Neural cell (in vitro differentiated cells): ENCODE results near the gene EFCAB12. TPM values are rescaled to one million over a fixed set of nuclear protein-coding genes. Genes with fewer than 3 reads are reported as not detected.

Experiments used
- H2AFZ ChIP-seq: fragments of 200-600, 300-800 bp; sonication (generic), shearing (Covaris generic); 2 replicates; pipeline ENCODE4 v1.6.0; 2014; ENCODE audit warnings: low read depth, mild to moderate bottlenecking, antibody characterized with exemption, low read length, moderate library complexity
- H3F3A ChIP-seq: fragments of 200-600 bp; shearing (Covaris generic); 2 replicates; pipeline ENCODE4 v1.6.1; 2016; ENCODE audit warnings: mild to moderate bottlenecking, moderate library complexity, mixed read lengths, antibody characterized with exemption, low read length; ENCODE audit not compliant: insufficient read depth, poor library complexity, severe bottlenecking
- H3K27ac ChIP-seq: fragments of 200-600, 300-800 bp; sonication (generic), shearing (Covaris generic); 2 replicates; pipeline ENCODE4 v1.5.1; 2014; ENCODE audit warnings: mild to moderate bottlenecking, low read length, moderate library complexity
- H3K27me3 ChIP-seq: fragments of 300-800, 200-600 bp; sonication (generic), shearing (Covaris generic); 2 replicates; pipeline ENCODE4 v1.6.0; 2014; ENCODE audit warnings: mild to moderate bottlenecking, low read depth, low read length, moderate library complexity; ENCODE audit not compliant: insufficient read depth
- H3K36me3 ChIP-seq: fragments of 300-800, 200-600 bp; sonication (generic), shearing (Covaris generic); 2 replicates; pipeline ENCODE4 v1.5.1; 2014; ENCODE audit warnings: mild to moderate bottlenecking, antibody characterized with exemption, low read length, moderate library complexity; ENCODE audit not compliant: insufficient read depth
- H3K4me2 ChIP-seq: fragments of 300-800, 200-600 bp; sonication (generic), shearing (Covaris generic); 2 replicates; pipeline ENCODE4 v1.6.0; 2014; ENCODE audit warnings: mild to moderate bottlenecking, low read length
- H3K4me3 ChIP-seq: fragments of 300-800, 200-600 bp; sonication (generic), shearing (Covaris generic); 2 replicates; pipeline ENCODE4 v1.5.1; 2014; ENCODE audit warnings: mild to moderate bottlenecking, low read length, moderate library complexity
- H3K79me2 ChIP-seq: fragments of 200-600 bp; shearing (Covaris generic); replicated peaks from 2 replicates; pipeline ENCODE4 v1.6.0; 2014; ENCODE audit warnings: mild to moderate bottlenecking, low read length, moderate library complexity; ENCODE audit not compliant: insufficient read depth
- H3K9ac ChIP-seq: fragments of 300-800, 200-600 bp; sonication (generic), shearing (Covaris generic); 2 replicates; pipeline ENCODE4 v1.6.1; 2016; ENCODE audit warnings: mild to moderate bottlenecking, low read length, mixed read lengths
- H3K9me2 ChIP-seq: fragments of 200-600 bp; shearing (Covaris generic); 2 replicates; pipeline ENCODE4 v1.6.1; 2016; ENCODE audit warnings: mild to moderate bottlenecking, low read length, mixed read lengths; ENCODE audit not compliant: insufficient read depth
- H3K9me3 ChIP-seq: fragments of 200-600, 300-800 bp; sonication (generic), shearing (Covaris generic); 2 replicates; pipeline ENCODE4 v1.6.1; 2016; ENCODE audit warnings: mild to moderate bottlenecking, mixed run types, low read length, moderate library complexity, mixed read lengths
- H4K20me1 ChIP-seq: fragments of 200-600 bp; shearing (Covaris generic); 2 replicates; pipeline ENCODE4 v1.6.1; 2016; ENCODE audit warnings: mild to moderate bottlenecking, mixed run types; ENCODE audit not compliant: insufficient read depth
- CTCF ChIP-seq: fragments of 450-650 bp; IDR thresholded peaks from 2 replicates; pipeline ENCODE4 v1.5.1; 2014; ENCODE audit warnings: antibody characterized with exemption, mild to moderate bottlenecking, moderate library complexity; ENCODE audit not compliant: poor library complexity, severe bottlenecking
- EP300 ChIP-seq: fragments of 450-650 bp; conservative IDR thresholded peaks from 2 replicates; pipeline ENCODE4 v1.6.1; 2014; ENCODE audit warnings: antibody characterized with exemption, mild to moderate bottlenecking, moderate library complexity; ENCODE audit not compliant: poor library complexity, severe bottlenecking
- EZH2 ChIP-seq: fragments of 200-600, 300-800 bp; shearing (Covaris generic), sonication (generic); IDR thresholded peaks from 2 replicates; pipeline ENCODE4 v1.6.1; 2014; ENCODE audit warnings: antibody characterized with exemption, low read length, borderline replicate concordance, mild to moderate bottlenecking; ENCODE audit not compliant: insufficient read depth, poor library complexity, severe bottlenecking
- MXI1 ChIP-seq: fragments of 450-650 bp; conservative IDR thresholded peaks from 2 replicates; pipeline ENCODE4 v1.6.1; 2014; ENCODE audit warnings: antibody characterized with exemption, mild to moderate bottlenecking; ENCODE audit not compliant: poor library complexity, severe bottlenecking
- POLR2AphosphoS5 ChIP-seq: IDR thresholded peaks from 2 replicates; pipeline ENCODE4 v1.6.1; 2012
- RAD21 ChIP-seq: fragments of 450-650 bp; conservative IDR thresholded peaks from 2 replicates; pipeline ENCODE4 v1.6.1; 2014; ENCODE audit warnings: antibody characterized with exemption, mild to moderate bottlenecking, moderate library complexity
- SMC3 ChIP-seq: fragments of 450-650 bp; conservative IDR thresholded peaks from 2 replicates; pipeline ENCODE4 v1.6.1; 2014; ENCODE audit warnings: antibody characterized with exemption, mild to moderate bottlenecking, moderate library complexity; ENCODE audit not compliant: poor library complexity
- TAF1 ChIP-seq: IDR thresholded peaks from 2 replicates; pipeline ENCODE4 v1.6.1; 2012; ENCODE audit warnings: low read depth
- polyA plus RNA-seq: library from polyadenylated mRNA; depleted of rRNA; stranded (reverse); fragments of >200 nt; gene quantifications from 2 replicates; pipeline ENCODE4 v1.2.3, GENCODE V29; 2014
- TF ChIP-seq, protein P1 (sequence below): IDR thresholded peaks from 2 replicates; pipeline ENCODE4 v1.6.1; 2012; ENCODE audit warnings: borderline replicate concordance

EFCAB12 gene
- polyA plus RNA-seq, 1 donor from 2014 or later = 0.32 TPM

DNA sequence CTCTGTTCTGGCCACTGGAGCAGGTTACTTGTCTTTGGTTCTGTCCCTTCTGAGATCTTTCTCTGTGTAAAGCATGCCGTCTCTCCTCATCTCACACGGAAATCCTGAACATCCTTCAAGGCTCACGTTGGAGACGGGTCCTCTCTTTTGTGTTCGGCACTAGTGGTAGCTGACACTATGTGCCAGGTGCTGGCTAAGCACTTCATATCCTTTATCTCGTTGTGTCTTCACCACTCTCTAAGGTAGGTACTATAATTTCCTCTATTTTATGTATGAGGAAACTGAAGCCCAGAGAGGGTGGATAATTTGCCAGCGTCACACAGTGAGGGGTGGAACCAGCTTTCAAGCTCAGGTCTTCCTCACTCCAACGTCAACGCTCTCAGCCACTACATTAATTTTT is 12.8 kb upstream of the EFCAB12 start (continued):
- TF ChIP-seq, protein P1, sequence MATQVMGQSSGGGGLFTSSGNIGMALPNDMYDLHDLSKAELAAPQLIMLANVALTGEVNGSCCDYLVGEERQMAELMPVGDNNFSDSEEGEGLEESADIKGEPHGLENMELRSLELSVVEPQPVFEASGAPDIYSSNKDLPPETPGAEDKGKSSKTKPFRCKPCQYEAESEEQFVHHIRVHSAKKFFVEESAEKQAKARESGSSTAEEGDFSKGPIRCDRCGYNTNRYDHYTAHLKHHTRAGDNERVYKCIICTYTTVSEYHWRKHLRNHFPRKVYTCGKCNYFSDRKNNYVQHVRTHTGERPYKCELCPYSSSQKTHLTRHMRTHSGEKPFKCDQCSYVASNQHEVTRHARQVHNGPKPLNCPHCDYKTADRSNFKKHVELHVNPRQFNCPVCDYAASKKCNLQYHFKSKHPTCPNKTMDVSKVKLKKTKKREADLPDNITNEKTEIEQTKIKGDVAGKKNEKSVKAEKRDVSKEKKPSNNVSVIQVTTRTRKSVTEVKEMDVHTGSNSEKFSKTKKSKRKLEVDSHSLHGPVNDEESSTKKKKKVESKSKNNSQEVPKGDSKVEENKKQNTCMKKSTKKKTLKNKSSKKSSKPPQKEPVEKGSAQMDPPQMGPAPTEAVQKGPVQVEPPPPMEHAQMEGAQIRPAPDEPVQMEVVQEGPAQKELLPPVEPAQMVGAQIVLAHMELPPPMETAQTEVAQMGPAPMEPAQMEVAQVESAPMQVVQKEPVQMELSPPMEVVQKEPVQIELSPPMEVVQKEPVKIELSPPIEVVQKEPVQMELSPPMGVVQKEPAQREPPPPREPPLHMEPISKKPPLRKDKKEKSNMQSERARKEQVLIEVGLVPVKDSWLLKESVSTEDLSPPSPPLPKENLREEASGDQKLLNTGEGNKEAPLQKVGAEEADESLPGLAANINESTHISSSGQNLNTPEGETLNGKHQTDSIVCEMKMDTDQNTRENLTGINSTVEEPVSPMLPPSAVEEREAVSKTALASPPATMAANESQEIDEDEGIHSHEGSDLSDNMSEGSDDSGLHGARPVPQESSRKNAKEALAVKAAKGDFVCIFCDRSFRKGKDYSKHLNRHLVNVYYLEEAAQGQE = no peak

DNA sequence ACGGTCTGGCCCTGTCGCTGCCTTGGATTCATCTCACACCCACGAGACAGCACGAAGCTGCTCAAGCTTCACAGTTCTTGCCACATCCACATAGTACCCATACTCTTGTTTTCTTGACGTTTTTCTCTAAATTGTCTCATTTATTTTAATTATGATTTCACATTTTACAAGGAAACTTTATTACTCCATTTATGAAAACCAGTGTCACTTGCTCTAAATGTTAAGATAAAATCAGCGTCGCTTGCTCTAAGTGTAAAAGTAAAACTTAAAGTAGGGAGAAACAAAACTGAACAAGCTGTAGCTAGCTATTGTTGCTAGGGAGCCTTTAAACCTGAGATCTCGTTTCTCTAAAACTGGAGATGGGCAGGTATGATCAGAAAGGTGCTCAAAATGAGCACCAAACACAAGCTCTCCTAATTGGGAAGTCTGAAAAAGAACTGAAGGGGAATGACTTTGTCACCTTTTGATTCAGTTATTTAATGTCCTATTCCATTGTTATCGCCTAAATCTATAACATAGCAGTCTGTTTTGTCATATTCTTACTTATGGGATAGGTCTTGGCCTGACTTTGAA is 12.3 kb upstream of the EFCAB12 start:
- Histone ChIP-seq H3K9ac (peak overlapping the region; percentile 89), H3K9me3 (no peaks in the 10 kb centered on the region), H3K9me2 (no peaks in the 10 kb centered on the region), H2AFZ (peak overlapping the region; percentile 88), H3K4me2 (peak overlapping the region; percentile 65), H3K36me3 (peaks cover 4% of the 10 kb centered on the region), H3K27ac (peak overlapping the region; percentile 90), H3F3A (no peaks in the 10 kb centered on the region), H3K4me3 (peak overlapping the region; percentile 88), H3K79me2 (peaks cover 24% of the 10 kb centered on the region), H4K20me1 (no peaks in the 10 kb centered on the region), H3K27me3 (no peaks in the 10 kb centered on the region)
- no peak for TF ChIP-seq RAD21
- TF ChIP-seq EP300 = peak; percentile 4

DNA sequence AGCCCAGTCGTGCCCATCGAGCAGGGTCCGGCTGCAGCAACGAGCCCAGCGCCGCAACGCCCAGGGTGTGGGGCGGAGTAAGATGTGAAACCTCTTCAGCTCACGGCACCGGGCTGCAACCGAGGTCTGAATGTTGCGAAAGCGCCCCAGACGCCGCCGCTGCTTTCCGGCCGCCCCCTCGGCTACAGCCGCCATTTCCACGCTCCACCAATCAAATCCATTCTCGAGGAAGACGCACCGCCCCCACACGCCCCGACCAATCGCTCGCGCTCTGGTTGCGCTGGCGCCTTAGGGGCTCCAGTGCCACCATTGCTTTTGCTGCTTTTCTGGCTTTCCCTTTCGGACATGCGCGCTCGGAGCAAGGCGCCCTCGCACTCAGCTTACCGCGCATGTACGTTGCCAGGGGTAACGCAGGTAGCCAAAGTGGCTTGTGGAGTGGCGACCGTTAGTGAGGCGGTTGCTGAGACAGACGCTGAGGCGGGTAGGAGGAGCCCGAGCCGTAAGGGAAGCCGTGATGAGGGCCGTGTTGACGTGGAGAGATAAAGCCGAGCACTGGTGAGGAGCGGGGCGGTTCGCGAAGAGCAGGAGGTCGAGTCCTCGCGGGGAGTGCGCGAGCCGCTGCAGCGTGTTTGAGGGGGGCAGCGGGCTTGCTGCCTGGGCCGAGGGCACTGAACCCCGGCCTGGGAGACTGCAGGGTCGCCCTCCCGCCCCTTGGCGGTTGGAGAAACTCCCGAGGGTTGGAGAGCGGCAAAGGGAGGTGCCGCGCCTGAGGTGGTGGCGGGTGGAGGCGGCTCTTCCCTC is 11.6 kb upstream of the EFCAB12 start, which contains the start of the genes IFT122 and MBD4:
IFT122 (plus strand) TSS at position 408 of the 801 bp plus-strand sequence; CDS start at position 515, 107 bp downstream.
MBD4 (minus strand) TSS at position 132 of the 801 bp plus-strand sequence; CDS start at position 17, 115 bp downstream.
- Histone ChIP-seq H3K4me2 (peak within 1 kb of the TSS; percentile 74), H3K27me3 (no peaks in the 10 kb centered on the region), H3K36me3 (peaks cover 4% of the 10 kb centered on the region), H3K4me3 (peak within 1 kb of the TSS; percentile 88), H3K9me3 (no peaks in the 10 kb centered on the region), H3F3A (no peaks in the 10 kb centered on the region), H3K27ac (peak within 1 kb of the TSS; percentile 90), H3K9me2 (no peaks in the 10 kb centered on the region), H3K79me2 (peaks cover 24% of the 10 kb centered on the region), H4K20me1 (no peaks in the 10 kb centered on the region), H3K9ac (peak within 1 kb of the TSS; percentile 89), H2AFZ (peak within 1 kb of the TSS; percentile 89)
- TF ChIP-seq TAF1 (peak; percentile 24), RAD21 (peak; percentile 32), MXI1 (peak; percentile 89), CTCF (peak; percentile 39), SMC3 (peak; percentile 43), POLR2AphosphoS5 (peak; percentile 73), EP300 (peak; percentile 67), EZH2 (no peak)
- TF ChIP-seq, protein P1 = peak; percentile 33
